ENCODE data around the gene RACK1.

The RACK1 gene

DNA sequence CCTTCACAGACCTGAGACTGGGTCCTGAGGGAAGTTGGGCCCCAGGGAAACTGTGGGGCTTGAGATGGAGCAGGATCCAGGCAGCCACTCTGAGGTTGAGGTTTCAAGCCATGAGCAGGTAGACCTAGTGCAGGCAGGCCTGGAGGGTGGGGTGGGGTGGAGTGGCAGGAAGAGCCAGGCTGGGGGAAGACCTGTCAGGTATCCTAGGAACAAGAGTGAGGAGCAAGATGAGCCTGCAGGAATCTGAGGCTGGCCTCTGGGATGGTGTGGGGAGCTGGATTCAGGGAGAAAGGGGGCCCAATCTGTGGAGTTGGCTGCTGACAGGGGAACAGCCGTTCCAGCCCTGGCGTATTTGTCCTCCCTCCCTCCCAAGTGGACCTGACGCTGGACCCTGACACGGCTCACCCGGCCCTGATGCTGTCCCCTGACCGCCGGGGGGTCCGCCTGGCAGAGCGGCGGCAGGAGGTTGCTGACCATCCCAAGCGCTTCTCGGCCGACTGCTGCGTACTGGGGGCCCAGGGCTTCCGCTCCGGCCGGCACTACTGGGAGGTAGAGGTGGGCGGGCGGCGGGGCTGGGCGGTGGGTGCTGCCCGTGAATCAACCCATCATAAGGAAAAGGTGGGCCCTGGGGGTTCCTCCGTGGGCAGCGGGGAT lies 9.8 kb downstream of the RACK1 start:
- DNase-seq (ENCODE audit: low spot score) = no peak

GRCh38 chr5:181233088-181233800 lies 10.5 kb downstream of the RACK1 start:
- DNase-seq (ENCODE audit: low spot score) = no peak

GRCh38 chr5:181232593-181232992 lies 11.1 kb downstream of the RACK1 start:
- DNase-seq (ENCODE audit: low spot score) = no peak

GRCh38 chr5:181231432-181231831 lies 12.3 kb downstream of the RACK1 start:
- DNase-seq (ENCODE audit: low spot score) = no peak

- no peak for DNase-seq (ENCODE audit: low spot score)
These were observed 13.2 kb downstream of the RACK1 start for GRCh38 chr5:181230551-181230950.

GRCh38 chr5:181229996-181230395 lies 13.7 kb downstream of the RACK1 start:
- DNase-seq (ENCODE audit: low spot score) = no peak

DNA sequence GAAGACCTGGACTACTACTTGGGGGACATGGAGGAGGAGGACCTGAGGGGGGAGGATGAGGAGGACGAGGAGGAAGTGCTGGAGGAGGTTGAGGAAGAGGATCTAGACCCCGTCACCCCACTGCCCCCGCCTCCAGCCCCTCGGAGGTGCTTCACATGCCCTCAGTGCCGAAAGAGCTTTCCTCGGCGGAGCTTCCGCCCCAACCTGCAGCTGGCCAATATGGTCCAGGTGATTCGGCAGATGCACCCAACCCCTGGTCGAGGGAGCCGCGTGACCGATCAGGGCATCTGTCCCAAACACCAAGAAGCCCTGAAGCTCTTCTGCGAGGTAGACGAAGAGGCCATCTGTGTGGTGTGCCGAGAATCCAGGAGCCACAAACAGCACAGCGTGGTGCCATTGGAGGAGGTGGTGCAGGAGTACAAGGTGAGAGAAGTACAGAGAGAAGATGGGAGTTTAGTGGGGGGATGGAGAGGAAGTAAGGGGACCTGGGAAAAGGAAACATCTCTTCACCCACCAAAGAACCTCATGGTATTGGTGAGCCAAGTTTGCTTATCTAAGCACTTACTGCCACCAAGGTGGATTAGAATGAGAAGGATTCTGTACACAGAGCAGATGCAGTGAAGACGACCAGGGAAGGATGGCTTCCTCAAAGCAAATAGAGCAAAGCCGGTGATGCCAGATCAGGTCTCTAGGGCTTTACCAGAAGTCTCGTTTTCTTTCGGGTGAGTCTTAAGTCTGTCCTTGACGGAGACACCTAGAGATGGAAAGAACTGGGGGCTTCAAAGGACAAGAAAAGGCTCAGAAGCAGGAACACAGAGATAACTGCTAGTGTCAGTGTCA lies 19.1 kb downstream of the RACK1 start:
- DNase-seq (ENCODE audit: low spot score) = no peak

DNA sequence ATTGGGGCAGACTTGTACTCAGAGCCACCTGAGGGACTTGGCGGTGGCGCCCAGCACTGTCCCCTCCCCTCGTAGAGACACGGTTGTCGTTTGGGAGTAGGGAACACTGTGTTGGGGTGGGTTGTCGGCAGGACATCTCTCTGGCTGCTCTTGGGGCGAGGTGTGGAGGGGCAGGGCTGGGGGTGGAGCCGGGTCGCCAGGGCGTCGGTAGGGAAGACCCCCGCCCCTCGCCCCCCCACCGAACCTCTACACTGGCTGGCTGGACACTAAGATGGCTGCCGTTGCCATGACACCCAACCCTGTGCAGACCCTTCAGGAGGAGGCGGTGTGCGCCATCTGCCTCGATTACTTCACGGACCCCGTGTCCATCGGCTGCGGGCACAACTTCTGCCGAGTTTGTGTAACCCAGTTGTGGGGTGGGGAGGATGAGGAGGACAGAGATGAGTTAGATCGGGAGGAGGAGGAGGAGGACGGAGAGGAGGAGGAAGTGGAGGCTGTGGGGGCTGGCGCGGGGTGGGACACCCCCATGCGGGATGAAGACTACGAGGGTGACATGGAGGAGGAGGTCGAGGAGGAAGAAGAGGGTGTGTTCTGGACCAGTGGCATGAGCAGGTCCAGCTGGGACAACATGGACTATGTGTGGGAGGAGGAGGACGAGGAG lies 19.8 kb downstream of the RACK1 start:
- no peak for DNase-seq (ENCODE audit: low spot score)

GRCh38 chr5:181223058-181223728 lies 20.5 kb downstream of the RACK1 start, which contains the start of gene TRIM41:
TSS of gene TRIM41 (plus strand) at chr5:181223281. CDS start at chr5:181224000, 719 bp downstream.
- DNase-seq (ENCODE audit: low spot score) = peak; percentile 90

DNA sequence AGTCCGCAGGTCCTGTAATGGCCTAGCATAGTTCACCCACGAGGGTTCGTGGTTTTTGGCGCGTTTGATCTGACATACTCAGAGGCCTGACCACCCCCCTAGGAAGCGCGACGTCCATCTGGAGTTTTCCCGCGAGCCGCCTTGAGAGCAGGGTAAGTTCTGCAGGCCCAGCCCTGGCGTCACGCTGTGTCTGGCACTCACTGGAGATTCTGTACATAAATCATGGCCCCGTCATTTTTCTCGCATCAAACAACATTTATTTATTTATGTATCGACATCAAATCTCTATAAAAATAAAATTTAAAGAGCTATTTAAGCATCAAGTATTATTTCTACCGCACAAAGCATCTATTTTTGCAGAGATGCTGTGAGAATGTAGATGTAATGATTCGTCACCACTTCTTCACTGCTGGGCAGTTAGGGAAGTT lies 21.1 kb downstream of the RACK1 start:
- DNase-seq (ENCODE audit: low spot score) = no peak

GRCh38 chr5:181221792-181222629 lies 21.7 kb downstream of the RACK1 start:
- peak; percentile 89 for DNase-seq (ENCODE audit: low spot score)

DNA sequence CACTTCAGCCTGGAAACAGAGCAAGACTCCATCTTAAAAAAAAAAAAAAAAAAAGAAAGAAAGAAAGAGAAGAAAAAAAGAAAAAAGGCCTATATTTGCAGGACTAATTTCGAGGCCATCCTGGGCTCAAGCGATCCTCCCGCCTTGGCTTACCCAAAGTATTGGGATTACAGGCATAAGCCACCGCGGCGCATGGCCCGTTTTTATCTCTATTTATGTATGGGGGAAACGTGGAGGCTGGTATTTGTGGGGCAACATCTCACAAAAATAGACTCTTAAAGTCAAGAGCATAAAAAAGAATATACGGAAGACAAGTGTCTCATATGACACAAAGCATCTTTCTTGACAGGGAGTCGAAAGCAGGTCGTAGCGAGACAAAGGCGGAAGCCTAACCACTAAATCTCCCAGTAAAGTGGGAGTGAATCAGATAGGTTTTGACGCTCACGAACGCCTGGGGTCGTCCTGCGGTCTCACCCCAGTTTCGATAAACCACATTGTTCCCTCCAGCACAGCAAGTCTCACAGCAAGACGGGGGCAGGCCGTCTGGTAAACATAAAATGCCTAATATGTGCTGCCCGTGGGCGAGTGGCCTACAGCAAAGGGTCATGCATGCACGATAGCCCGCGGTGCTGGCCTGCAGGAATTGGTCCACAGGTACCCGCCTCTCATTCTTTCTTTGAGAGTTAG lies 22.5 kb downstream of the RACK1 start:
- no peak for DNase-seq (ENCODE audit: low spot score)

DNA sequence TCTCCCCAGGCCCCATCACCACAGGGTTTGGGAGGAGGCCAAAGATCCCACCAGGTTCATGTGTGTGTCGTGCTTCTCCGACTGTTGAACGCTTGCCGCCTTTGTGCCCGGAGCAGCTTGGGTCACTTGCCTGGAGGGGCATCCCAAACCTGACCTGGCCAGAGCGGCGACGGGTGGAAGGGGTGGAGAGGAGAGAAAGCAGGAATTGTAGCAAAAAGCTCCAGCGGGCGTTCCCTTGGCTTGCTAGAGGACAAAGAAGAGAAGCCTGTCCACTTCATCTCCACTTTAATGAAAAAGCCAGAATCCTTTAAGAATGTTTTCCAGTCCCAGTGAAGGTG lies 23.6 kb downstream of the RACK1 start:
- DNase-seq (ENCODE audit: low spot score) = no peak

DNA sequence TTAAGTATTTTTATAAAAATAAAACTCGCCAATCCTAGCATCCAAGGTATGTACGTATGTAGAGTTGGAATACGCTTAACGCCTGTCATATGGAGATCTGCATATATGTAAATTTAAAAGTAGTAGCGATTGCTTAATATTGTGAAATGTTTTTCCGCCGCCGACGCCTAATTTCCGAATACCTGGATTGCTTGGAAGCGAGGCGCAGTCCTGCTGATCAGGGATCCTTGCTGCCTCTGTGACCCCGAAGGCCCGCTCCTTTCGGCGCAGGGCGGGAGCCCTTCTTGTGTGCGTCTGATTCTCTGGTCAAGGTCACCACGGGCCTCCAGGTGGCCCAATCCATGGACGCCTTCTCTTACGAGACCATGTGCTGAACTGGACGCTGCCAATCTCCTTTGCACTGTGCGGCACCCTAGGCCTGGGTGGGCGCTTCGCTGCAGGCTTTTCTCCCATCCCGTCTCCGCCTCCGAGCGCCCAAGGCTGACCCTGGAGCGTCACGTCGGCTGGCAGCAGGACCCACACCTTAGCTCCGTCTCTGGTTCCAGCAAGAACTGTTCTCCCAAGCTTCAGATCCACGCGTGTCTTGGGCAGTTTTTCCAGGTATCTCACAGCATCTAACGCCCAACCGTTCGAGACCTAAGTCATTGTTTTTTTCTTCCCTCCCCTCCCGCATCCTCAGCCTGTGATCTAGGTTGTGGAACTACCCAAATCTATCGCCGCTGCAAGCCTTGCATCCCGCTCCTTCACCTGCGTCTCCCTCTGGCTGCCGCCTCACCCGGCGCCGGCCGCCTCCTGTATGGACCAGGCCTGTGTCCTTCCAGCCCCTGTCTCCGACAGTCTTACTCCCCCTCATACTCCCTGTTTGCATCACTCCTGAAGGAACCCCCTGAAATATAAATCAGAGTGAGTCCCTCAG lies 24.2 kb downstream of the RACK1 start:
- DNase-seq (ENCODE audit: low spot score) = no peak

DNA sequence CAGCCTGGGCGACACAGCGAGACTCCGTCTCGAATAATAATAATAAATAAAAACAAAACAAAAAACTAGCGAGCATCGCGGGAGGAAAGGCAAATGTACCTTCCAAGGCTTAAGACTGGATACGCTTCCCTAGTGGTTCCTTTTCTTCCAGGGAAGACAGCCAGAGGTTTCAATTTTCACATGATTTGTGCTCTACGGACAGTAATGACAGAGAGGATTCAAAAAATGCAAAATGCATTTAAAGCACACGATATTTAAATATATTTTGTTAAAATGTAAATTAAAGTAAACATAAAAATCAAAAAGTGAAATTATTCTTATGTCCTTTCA lies 24.9 kb downstream of the RACK1 start:
- no peak for DNase-seq (ENCODE audit: low spot score)

- DNase-seq (ENCODE audit: low spot score) = no peak
These were observed 26.0 kb downstream of the RACK1 start for GRCh38 chr5:181217803-181218062.

- peak; percentile 30 for DNase-seq (ENCODE audit: low spot score)
These were observed 26.4 kb downstream of the RACK1 start for GRCh38 chr5:181217111-181217802.

- peak; percentile 23 for DNase-seq (ENCODE audit: low spot score)
These were observed 27.4 kb downstream of the RACK1 start for GRCh38 chr5:181215997-181216989.

Measured in hematopoietic multipotent progenitor cell treated with erythropoietin and hydrocortisone succinate and interleukin-3 and kit ligand, for 15 days (in vitro differentiated cells).